ENCODE data around the gene RALGDS. TPM values are rescaled to one million over a fixed set of nuclear protein-coding genes. Genes with fewer than 3 reads are reported as not detected.

RALGDS gene
- total RNA-seq, 4 donors from 2014 or later = 14.1 to 67.9 (median 30.3) TPM

- Histone ChIP-seq H3K4me3 (no peak overlapping the region), H3K36me3 (no peaks in the 10 kb centered on the region), H3K27me3 (no peaks in the 10 kb centered on the region), H3K4me1 (peaks cover 4 to 19% of the 10 kb centered on the region in 2 donors), H3K27ac (no peak overlapping the region), H3K9me3 (no peaks in the 10 kb centered on the region)
- TF ChIP-seq POLR2A (IDR thresholded peaks at IDR 0.05) (no peak), CTCF (IDR thresholded peaks at IDR 0.05) (no peak)
- DNase-seq = no peak
- intact Hi-C loops (cut with DNase I; ENCODE audit: low total_unique reads) = loop anchor here (5.0 to 10.0 kb wide), 2 partner anchors 38 to 115 kb away; no protein-coding TSS in a partner anchor
These were observed 19.1 kb upstream of the RALGDS start for GRCh38 chr9:133140174-133140505.

- TF ChIP-seq POLR2A (IDR thresholded peaks at IDR 0.05) (no peak), CTCF (IDR thresholded peaks at IDR 0.05) (no peak)
- intact Hi-C loops (cut with DNase I; ENCODE audit: low total_unique reads) = loop anchor here (5.0 to 10.0 kb wide), 2 partner anchors 37 to 115 kb away; no protein-coding TSS in a partner anchor
- Histone ChIP-seq H3K27ac (no peak overlapping the region), H3K4me1 (peaks cover 10 to 21% of the 10 kb centered on the region in 2 donors), H3K36me3 (no peaks in the 10 kb centered on the region), H3K9me3 (no peaks in the 10 kb centered on the region), H3K27me3 (no peaks in the 10 kb centered on the region), H3K4me3 (no peak overlapping the region)
- DNase-seq = no peak
These were observed 18.5 kb upstream of the RALGDS start for GRCh38 chr9:133139246-133140173.

GRCh38 chr9:133137451-133138231 is 16.6 kb upstream of the RALGDS start:
- Histone ChIP-seq H3K27me3 (no peaks in the 10 kb centered on the region), H3K4me1 (peaks cover 23 to 30% of the 10 kb centered on the region in 2 donors), H3K9me3 (no peaks in the 10 kb centered on the region), H3K4me3 (no peak overlapping the region), H3K36me3 (no peaks in the 10 kb centered on the region), H3K27ac (peak overlapping the region in 1 of 2 donors; percentile 7)
- no peak for DNase-seq
- intact Hi-C loops (cut with DNase I; ENCODE audit: low total_unique reads) = no loop called here
- TF ChIP-seq CTCF (IDR thresholded peaks at IDR 0.05) (no peak), POLR2A (IDR thresholded peaks at IDR 0.05) (no peak)

GRCh38 chr9:133135146-133135745 is 14.2 kb upstream of the RALGDS start:
- Histone ChIP-seq H3K27ac (peak overlapping the region; percentile 87 to 88), H3K36me3 (no peaks in the 10 kb centered on the region), H3K4me1 (peaks cover 23 to 30% of the 10 kb centered on the region in 2 donors), H3K9me3 (no peaks in the 10 kb centered on the region), H3K27me3 (no peaks in the 10 kb centered on the region), H3K4me3 (no peak overlapping the region)
- peak; percentile 77 to 86 for DNase-seq
- TF ChIP-seq CTCF (IDR thresholded peaks at IDR 0.05) (no peak), POLR2A (IDR thresholded peaks at IDR 0.05) (no peak)
- intact Hi-C loops (cut with DNase I; ENCODE audit: low total_unique reads) = no loop called here
